ENCODE measurements around the gene ZNF688. TPM values are rescaled to one million over a fixed set of nuclear protein-coding genes. Genes with fewer than 3 reads are reported as not detected.

Gene ZNF688
- total and polyA plus RNA-seq, 9 of the 15 experiments (the other 6 are each of a cell fraction or from before 2014, with no cell fraction given): 0.48 to 12.9 (median 4.5) TPM

DNA sequence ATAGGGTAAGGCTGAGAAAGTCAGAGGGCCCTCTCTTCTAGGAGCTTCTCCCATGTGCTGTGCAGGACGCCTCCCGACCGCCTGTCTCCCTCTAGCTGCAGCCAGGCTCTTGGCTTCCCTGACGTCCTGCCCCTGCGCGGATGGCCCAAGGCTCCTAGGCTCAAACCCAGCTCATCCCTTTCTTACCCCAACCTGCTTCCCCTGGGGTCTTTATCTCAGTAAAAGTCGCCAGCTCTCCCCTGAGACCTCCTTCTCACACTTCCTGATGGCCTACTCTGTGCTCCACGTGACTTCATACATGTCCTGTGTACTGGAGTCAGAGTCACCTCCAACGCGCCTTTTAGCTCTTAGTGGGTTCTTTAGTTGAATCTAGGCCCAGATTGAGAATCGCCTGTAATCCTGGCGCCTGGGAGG is 35.7 kb downstream of the ZNF688 start (continued):
- TF ChIP-seq, protein P1, sequence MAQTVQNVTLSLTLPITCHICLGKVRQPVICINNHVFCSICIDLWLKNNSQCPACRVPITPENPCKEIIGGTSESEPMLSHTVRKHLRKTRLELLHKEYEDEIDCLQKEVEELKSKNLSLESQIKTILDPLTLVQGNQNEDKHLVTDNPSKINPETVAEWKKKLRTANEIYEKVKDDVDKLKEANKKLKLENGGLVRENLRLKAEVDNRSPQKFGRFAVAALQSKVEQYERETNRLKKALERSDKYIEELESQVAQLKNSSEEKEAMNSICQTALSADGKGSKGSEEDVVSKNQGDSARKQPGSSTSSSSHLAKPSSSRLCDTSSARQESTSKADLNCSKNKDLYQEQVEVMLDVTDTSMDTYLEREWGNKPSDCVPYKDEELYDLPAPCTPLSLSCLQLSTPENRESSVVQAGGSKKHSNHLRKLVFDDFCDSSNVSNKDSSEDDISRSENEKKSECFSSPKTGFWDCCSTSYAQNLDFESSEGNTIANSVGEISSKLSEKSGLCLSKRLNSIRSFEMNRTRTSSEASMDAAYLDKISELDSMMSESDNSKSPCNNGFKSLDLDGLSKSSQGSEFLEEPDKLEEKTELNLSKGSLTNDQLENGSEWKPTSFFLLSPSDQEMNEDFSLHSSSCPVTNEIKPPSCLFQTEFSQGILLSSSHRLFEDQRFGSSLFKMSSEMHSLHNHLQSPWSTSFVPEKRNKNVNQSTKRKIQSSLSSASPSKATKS (CRISPR knock-in tag; IDR thresholded peaks at IDR 0.05): no peak
- TF ChIP-seq POLR2A (conservative IDR thresholded peaks at IDR 0.05) (peak; percentile 12; the same call in 1 of the 2 replicates), FOXA3 (CRISPR knock-in tag; conservative IDR thresholded peaks at IDR 0.05 in 1 of 2, IDR thresholded peaks at IDR 0.05 in 1 of 2) (peak in 1 of 2 experiments; percentile 52; a peak in 2 of 4 replicates), ZKSCAN1 (IDR thresholded peaks at IDR 0.05; ENCODE audit: low read depth, low read length) (peak; percentile 99), ZC3H8 (IDR thresholded peaks at IDR 0.05) (no peak), ZNF584 (CRISPR knock-in tag; IDR thresholded peaks at IDR 0.05; ENCODE audit: low read depth) (no peak), RFX5 (IDR thresholded peaks at IDR 0.05; ENCODE audit: low read depth, low read length) (no peak), TBL1XR1 (IDR thresholded peaks at IDR 0.05; ENCODE audit: low read length in 2 of 2) (no peak), TEAD4 (IDR thresholded peaks at IDR 0.05; ENCODE audit: low read length) (0 out of 2 replicates have a peak, but pooled peaks have one; percentile 6), TEAD4 (CRISPR knock-in tag; IDR thresholded peaks at IDR 0.05; ENCODE audit: borderline replicate concordance) (no peak), KAT7 (CRISPR knock-in tag; IDR thresholded peaks at IDR 0.05; ENCODE audit: borderline replicate concordance) (no peak), TBP (optimal IDR thresholded peaks at IDR 0.05; ENCODE audit: low read depth, low read length) (no peak), MED1 (CRISPR knock-in tag; IDR thresholded peaks at IDR 0.05; ENCODE audit: borderline replicate concordance) (no peak), CCNT2 (IDR thresholded peaks at IDR 0.05; ENCODE audit: borderline replicate concordance, extremely low read depth, insufficient read length, low read depth, low read length) (no peak), ZNF311 (CRISPR knock-in tag; IDR thresholded peaks at IDR 0.05) (no peak)
- TF ChIP-seq, protein P2, sequence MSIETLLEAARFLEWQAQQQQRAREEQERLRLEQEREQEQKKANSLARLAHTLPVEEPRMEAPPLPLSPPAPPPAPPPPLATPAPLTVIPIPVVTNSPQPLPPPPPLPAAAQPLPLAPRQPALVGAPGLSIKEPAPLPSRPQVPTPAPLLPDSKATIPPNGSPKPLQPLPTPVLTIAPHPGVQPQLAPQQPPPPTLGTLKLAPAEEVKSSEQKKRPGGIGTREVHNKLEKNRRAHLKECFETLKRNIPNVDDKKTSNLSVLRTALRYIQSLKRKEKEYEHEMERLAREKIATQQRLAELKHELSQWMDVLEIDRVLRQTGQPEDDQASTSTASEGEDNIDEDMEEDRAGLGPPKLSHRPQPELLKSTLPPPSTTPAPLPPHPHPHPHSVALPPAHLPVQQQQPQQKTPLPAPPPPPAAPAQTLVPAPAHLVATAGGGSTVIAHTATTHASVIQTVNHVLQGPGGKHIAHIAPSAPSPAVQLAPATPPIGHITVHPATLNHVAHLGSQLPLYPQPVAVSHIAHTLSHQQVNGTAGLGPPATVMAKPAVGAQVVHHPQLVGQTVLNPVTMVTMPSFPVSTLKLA (conservative IDR thresholded peaks at IDR 0.05): peak; percentile 72 to 79; a peak in 3 of 4 replicates
- TF ChIP-seq, protein P3, sequence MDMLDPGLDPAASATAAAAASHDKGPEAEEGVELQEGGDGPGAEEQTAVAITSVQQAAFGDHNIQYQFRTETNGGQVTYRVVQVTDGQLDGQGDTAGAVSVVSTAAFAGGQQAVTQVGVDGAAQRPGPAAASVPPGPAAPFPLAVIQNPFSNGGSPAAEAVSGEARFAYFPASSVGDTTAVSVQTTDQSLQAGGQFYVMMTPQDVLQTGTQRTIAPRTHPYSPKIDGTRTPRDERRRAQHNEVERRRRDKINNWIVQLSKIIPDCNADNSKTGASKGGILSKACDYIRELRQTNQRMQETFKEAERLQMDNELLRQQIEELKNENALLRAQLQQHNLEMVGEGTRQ (CRISPR knock-in tag; IDR thresholded peaks at IDR 0.05): peak; percentile 81
- TF ChIP-seq, protein P4, sequence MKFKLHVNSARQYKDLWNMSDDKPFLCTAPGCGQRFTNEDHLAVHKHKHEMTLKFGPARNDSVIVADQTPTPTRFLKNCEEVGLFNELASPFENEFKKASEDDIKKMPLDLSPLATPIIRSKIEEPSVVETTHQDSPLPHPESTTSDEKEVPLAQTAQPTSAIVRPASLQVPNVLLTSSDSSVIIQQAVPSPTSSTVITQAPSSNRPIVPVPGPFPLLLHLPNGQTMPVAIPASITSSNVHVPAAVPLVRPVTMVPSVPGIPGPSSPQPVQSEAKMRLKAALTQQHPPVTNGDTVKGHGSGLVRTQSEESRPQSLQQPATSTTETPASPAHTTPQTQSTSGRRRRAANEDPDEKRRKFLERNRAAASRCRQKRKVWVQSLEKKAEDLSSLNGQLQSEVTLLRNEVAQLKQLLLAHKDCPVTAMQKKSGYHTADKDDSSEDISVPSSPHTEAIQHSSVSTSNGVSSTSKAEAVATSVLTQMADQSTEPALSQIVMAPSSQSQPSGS (CRISPR knock-in tag; IDR thresholded peaks at IDR 0.05): no peak
